ENCODE data around the gene TOB2. TPM values are rescaled to one million over a fixed set of nuclear protein-coding genes. Genes with fewer than 3 reads are reported as not detected.

Gene TOB2
- total and polyA plus RNA-seq, 9 of the 15 experiments (the other 6 are each of a cell fraction or from before 2014, with no cell fraction given): 3.3 to 20.5 (median 7.3) TPM

DNA sequence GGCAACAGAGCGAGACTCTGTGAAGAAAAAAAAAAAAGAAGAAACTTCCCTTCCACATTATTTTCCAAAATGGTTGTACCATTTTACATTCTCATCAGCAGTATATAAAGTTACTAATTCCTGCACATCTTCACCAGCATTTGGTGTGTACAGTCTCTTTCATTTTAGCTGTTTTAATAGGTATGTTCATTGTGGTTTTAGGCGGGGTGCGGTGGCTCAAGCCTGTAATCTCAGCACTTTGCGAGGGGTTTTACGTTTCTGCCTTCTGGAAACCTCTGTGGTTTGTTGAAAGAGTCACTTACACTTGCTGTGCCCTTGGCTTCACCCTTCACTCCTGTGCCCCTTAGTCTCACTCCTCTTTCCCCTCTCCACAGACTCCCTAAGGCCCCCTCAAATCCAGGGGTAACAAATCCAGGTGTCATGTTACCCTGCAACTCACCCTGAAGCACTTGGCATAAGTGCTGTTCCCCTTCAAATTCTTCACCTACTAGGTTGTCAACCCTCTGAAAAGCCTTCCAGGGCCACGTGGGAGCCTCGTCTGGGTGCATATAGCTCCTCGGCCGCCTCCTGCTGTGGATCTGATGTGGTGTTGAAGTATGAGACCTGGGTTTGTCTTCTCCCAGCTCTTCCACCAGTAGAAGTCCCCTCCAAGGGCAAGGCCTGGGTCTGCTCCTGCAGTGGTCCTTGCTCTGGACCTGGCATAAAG, 20.8 kb downstream of the TOB2 start:
- DNase-seq (ENCODE audit: extremely low read depth in 1 of 4, low spot score in 3 of 4) (no peak), FAIRE-seq (no peak), ATAC-seq (no peak; the same call in 2 of the 3 replicates)
- ChIA-PET POLR2A (interaction anchor here (1.2 kb wide), 1 partner anchor 11 kb away, joined by 3 read pairs; no protein-coding TSS in a partner anchor), CTCF (ENCODE audit: low intra/inter-chr PET ratio) (no interaction called here)
- Histone ChIP-seq H3K9ac (ENCODE audit: insufficient read depth in 1 of 2, low read depth in 2 of 2, low read length in 2 of 2) (no peak overlapping the region), H3K4me3 (no peak overlapping the region), H3K36me3 (ENCODE audit: control insufficient read depth, insufficient read depth, low read length) (no peaks in the 10 kb centered on the region), H3K9me1 (ENCODE audit: control insufficient read depth, insufficient read depth, low read length) (no peaks in the 10 kb centered on the region), H3K4me1 (replicated peaks in 1 of 2; ENCODE audit: control insufficient read depth in 2 of 2, insufficient read depth in 2 of 2, low read length in 2 of 2) (no peaks in the 10 kb centered on the region; a peak in 1 of 5 replicates), H4K20me1 (replicated peaks; ENCODE audit: control insufficient read depth, insufficient read depth, low read length) (no peaks in the 10 kb centered on the region), H3K4me2 (ENCODE audit: insufficient read depth, low read length) (no peak overlapping the region), H2AFZ (ENCODE audit: low read depth, low read length) (no peak overlapping the region), H3K9me3 (replicated peaks; ENCODE audit: control insufficient read depth, insufficient read depth, low read depth, low read length) (no peaks in the 10 kb centered on the region), H3K27ac (ENCODE audit: extremely low read depth, low read depth, low read length) (no peak overlapping the region), H3K79me2 (ENCODE audit: control insufficient read depth, insufficient read depth, low read length) (no peaks in the 10 kb centered on the region), H3K27me3 (ENCODE audit: control insufficient read depth in 2 of 2, insufficient read depth in 2 of 2, low read length in 2 of 2) (no peaks in the 10 kb centered on the region)
- BruUV-seq (replicated peaks): no TSS peak
- in situ Hi-C loops (cut with MboI): no loop called here
- intact Hi-C loops (cut with micrococcal nuclease): no loop called here
- TF ChIP-seq ZNF766 (CRISPR knock-in tag; conservative IDR thresholded peaks at IDR 0.05): no peak
- TF ChIP-seq ZBTB1 (CRISPR knock-in tag; IDR thresholded peaks at IDR 0.05; ENCODE audit: borderline replicate concordance, low read depth): no peak
- TF ChIP-seq RBM25 (IDR thresholded peaks at IDR 0.05; ENCODE audit: low read depth, low read length, severe bottlenecking): peak; percentile 71
- WGBS (ENCODE audit: insufficient coverage, low coverage, missing lambda C conversion rate): 56% methylated on average over 8 of the region's 9 CpGs

DNA sequence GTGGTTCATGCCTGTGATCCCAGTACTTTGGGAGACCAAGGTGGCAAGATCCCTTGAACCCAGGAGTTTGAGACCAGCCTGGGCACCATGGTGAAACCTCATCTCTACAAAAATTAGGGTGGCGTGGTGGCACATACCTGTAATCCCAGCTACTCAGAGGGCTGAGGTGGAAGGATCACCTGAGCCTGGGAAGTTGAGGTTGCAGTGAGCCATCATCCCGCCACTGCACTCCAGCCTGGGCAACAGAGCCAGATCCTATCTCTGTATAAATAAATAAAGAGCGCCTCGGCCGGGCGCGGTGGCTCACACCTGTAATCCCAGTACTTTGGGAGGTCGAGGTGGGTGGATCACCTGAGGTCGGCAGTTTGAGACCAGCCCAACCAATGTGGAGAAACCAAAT, 27.9 kb downstream of the TOB2 start:
- 64% methylated on average over 9 of the region's 9 CpGs for WGBS (ENCODE audit: insufficient coverage, low coverage, missing lambda C conversion rate)
- DNase-seq (ENCODE audit: extremely low read depth in 1 of 4, low spot score in 3 of 4) (no peak), ATAC-seq (no peak), FAIRE-seq (no peak)
- Histone ChIP-seq H3K4me3 (no peak overlapping the region), H3K27me3 (ENCODE audit: control insufficient read depth in 2 of 2, insufficient read depth in 2 of 2, low read length in 2 of 2) (no peaks in the 10 kb centered on the region), H3K4me1 (replicated peaks in 1 of 2; ENCODE audit: control insufficient read depth in 2 of 2, insufficient read depth in 2 of 2, low read length in 2 of 2) (peaks cover 7 to 18% of the 10 kb centered on the region in 2 experiments; a peak in 3 of 5 replicates), H3K4me2 (ENCODE audit: insufficient read depth, low read length) (no peak overlapping the region), H3K36me3 (ENCODE audit: control insufficient read depth, insufficient read depth, low read length) (no peaks in the 10 kb centered on the region), H3K79me2 (ENCODE audit: control insufficient read depth, insufficient read depth, low read length) (peaks cover 20% of the 10 kb centered on the region), H3K27ac (ENCODE audit: extremely low read depth, low read depth, low read length) (no peak overlapping the region), H3K9me3 (replicated peaks; ENCODE audit: control insufficient read depth, insufficient read depth, low read depth, low read length) (no peaks in the 10 kb centered on the region), H2AFZ (ENCODE audit: low read depth, low read length) (no peak overlapping the region), H3K9ac (ENCODE audit: insufficient read depth in 1 of 2, low read depth in 2 of 2, low read length in 2 of 2) (no peak overlapping the region), H3K9me1 (ENCODE audit: control insufficient read depth, insufficient read depth, low read length) (no peaks in the 10 kb centered on the region), H4K20me1 (replicated peaks; ENCODE audit: control insufficient read depth, insufficient read depth, low read length) (no peaks in the 10 kb centered on the region)
- no TSS peak for BruUV-seq (replicated peaks)
- intact Hi-C loops (cut with micrococcal nuclease): no loop called here
- in situ Hi-C loops (cut with MboI): no loop called here
- ChIA-PET CTCF (ENCODE audit: low intra/inter-chr PET ratio) (no interaction called here), POLR2A (interaction anchor here (0.6 to 1.0 kb wide), 3 partner anchors 9 to 1928 kb away, joined by 3 read pairs; no protein-coding TSS in a partner anchor)
- TF ChIP-seq NFE2L1 (tag; IDR thresholded peaks at IDR 0.05; ENCODE audit: borderline replicate concordance, low read depth) (no peak), SP1 (CRISPR knock-in tag; IDR thresholded peaks at IDR 0.05) (no peak), ZNF212 (CRISPR knock-in tag; IDR thresholded peaks at IDR 0.05) (no peak), RBBP5 (IDR thresholded peaks at IDR 0.05; ENCODE audit: borderline replicate concordance, insufficient read depth, low read length, poor library complexity, severe bottlenecking) (no peak)
- TF ChIP-seq, protein P1, sequence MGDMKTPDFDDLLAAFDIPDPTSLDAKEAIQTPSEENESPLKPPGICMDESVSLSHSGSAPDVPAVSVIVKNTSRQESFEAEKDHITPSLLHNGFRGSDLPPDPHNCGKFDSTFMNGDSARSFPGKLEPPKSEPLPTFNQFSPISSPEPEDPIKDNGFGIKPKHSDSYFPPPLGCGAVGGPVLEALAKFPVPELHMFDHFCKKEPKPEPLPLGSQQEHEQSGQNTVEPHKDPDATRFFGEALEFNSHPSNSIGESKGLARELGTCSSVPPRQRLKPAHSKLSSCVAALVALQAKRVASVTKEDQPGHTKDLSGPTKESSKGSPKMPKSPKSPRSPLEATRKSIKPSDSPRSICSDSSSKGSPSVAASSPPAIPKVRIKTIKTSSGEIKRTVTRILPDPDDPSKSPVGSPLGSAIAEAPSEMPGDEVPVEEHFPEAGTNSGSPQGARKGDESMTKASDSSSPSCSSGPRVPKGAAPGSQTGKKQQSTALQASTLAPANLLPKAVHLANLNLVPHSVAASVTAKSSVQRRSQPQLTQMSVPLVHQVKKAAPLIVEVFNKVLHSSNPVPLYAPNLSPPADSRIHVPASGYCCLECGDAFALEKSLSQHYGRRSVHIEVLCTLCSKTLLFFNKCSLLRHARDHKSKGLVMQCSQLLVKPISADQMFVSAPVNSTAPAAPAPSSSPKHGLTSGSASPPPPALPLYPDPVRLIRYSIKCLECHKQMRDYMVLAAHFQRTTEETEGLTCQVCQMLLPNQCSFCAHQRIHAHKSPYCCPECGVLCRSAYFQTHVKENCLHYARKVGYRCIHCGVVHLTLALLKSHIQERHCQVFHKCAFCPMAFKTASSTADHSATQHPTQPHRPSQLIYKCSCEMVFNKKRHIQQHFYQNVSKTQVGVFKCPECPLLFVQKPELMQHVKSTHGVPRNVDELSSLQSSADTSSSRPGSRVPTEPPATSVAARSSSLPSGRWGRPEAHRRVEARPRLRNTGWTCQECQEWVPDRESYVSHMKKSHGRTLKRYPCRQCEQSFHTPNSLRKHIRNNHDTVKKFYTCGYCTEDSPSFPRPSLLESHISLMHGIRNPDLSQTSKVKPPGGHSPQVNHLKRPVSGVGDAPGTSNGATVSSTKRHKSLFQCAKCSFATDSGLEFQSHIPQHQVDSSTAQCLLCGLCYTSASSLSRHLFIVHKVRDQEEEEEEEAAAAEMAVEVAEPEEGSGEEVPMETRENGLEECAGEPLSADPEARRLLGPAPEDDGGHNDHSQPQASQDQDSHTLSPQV (IDR thresholded peaks at IDR 0.05): no peak
- TF ChIP-seq, protein P2, sequence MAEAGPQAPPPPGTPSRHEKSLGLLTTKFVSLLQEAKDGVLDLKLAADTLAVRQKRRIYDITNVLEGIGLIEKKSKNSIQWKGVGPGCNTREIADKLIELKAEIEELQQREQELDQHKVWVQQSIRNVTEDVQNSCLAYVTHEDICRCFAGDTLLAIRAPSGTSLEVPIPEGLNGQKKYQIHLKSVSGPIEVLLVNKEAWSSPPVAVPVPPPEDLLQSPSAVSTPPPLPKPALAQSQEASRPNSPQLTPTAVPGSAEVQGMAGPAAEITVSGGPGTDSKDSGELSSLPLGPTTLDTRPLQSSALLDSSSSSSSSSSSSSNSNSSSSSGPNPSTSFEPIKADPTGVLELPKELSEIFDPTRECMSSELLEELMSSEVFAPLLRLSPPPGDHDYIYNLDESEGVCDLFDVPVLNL (CRISPR knock-in tag; IDR thresholded peaks at IDR 0.05; ENCODE audit: low read depth): no peak

Measured in K562 (cell line).